GOT3 (cell line): Measurements from ENCODE around the gene BIK.

ENCODE experiments used
- DNase-seq: peaks from one replicate; lab custom pipeline; 2025; ENCODE audit warnings: mixed read lengths; lab: John Stamatoyannopoulos, UW

The BIK gene

GRCh38 chr22:43162412-43163150 is 52.0 kb downstream of the BIK start:
- DNase-seq = no peak

GRCh38 chr22:43163241-43163795 is 52.8 kb downstream of the BIK start:
- no peak for DNase-seq

GRCh38 chr22:43164636-43165035 is 54.1 kb downstream of the BIK start:
- no peak for DNase-seq

GRCh38 chr22:43166132-43166930 is 55.8 kb downstream of the BIK start:
- DNase-seq = no peak

- DNase-seq = no peak
Measured at GRCh38 chr22:43167001-43167589, 56.5 kb downstream of the BIK start.

- DNase-seq = no peak
Measured at GRCh38 chr22:43168471-43169309, 58.1 kb downstream of the BIK start.

GRCh38 chr22:43169310-43170130 is 59.0 kb downstream of the BIK start:
- no peak for DNase-seq

GRCh38 chr22:43170131-43170480 is 59.6 kb downstream of the BIK start:
- no peak for DNase-seq

GRCh38 chr22:43171019-43171491 is 60.5 kb downstream of the BIK start:
- no peak for DNase-seq

GRCh38 chr22:43171607-43172006 is 61.1 kb downstream of the BIK start:
- DNase-seq = no peak

GRCh38 chr22:43172191-43172590 is 61.6 kb downstream of the BIK start:
- no peak for DNase-seq

GRCh38 chr22:43173566-43173965 is 63.0 kb downstream of the BIK start:
- no peak for DNase-seq

- DNase-seq = no peak
Measured at GRCh38 chr22:43173976-43174720, 63.6 kb downstream of the BIK start.

GRCh38 chr22:43174941-43175531 is 64.5 kb downstream of the BIK start:
- DNase-seq = no peak

- DNase-seq = no peak
Measured at GRCh38 chr22:43176090-43176489, 65.5 kb downstream of the BIK start.

- DNase-seq = no peak
Measured at GRCh38 chr22:43177479-43177878, 66.9 kb downstream of the BIK start.
